AG10803 (cell line): ENCODE data around the gene SLC2A5.

Experiments
- DNase-seq: peaks from one replicate; pipeline ENCODE4 v3.0.0; 2010; ENCODE audit warnings: low read depth
- H3K4me3 ChIP-seq: 2 replicates; pipeline ENCODE4 v1.5.1; 2011; ENCODE audit warnings: mild to moderate bottlenecking, low read length, control low read depth
- CTCF ChIP-seq: conservative IDR thresholded peaks from 2 replicates; pipeline ENCODE4 v1.5.1; 2011; ENCODE audit warnings: mild to moderate bottlenecking, low read length, control low read depth, inconsistent platforms

The SLC2A5 gene

GRCh38 chr1:9088807-9089206 is 19.4 kb upstream of the SLC2A5 start:
- no peak for TF ChIP-seq CTCF
- no peak for DNase-seq

GRCh38 chr1:9087411-9088125 is 18.1 kb upstream of the SLC2A5 start:
- no peak overlapping the region for H3K4me3 ChIP-seq
- no peak for TF ChIP-seq CTCF
- no peak for DNase-seq

More at GRCh38 chr1:9088807-9089206, 19.4 kb upstream of the SLC2A5 start:
- no peak overlapping the region for H3K4me3 ChIP-seq

GRCh38 chr1:9086796-9087195 is 17.4 kb upstream of the SLC2A5 start:
- no peak overlapping the region for H3K4me3 ChIP-seq
- DNase-seq = peak; percentile 43
- TF ChIP-seq CTCF = no peak

GRCh38 chr1:9086045-9086444 is 16.6 kb upstream of the SLC2A5 start:
- no peak overlapping the region for H3K4me3 ChIP-seq
- DNase-seq = no peak
- no peak for TF ChIP-seq CTCF

- no peak for DNase-seq
- H3K4me3 ChIP-seq = no peak overlapping the region
- TF ChIP-seq CTCF = no peak
Measured at GRCh38 chr1:9085306-9085940, 16.0 kb upstream of the SLC2A5 start.

GRCh38 chr1:9084906-9085305 is 15.5 kb upstream of the SLC2A5 start:
- H3K4me3 ChIP-seq = no peak overlapping the region
- no peak for TF ChIP-seq CTCF
- DNase-seq = peak; percentile 38

- H3K4me3 ChIP-seq = no peak overlapping the region
- no peak for TF ChIP-seq CTCF
- DNase-seq = no peak
Measured at GRCh38 chr1:9081473-9081872, 12.0 kb upstream of the SLC2A5 start.
